ENCODE data around the gene DPH7. TPM values are rescaled to one million over a fixed set of nuclear protein-coding genes. Genes with fewer than 3 reads are reported as not detected.
"Not testable (repeated sequence)": the region's sequence is repeated elsewhere in the genome, so short reads cannot be mapped to it uniquely, and the experiment has no call there.

The DPH7 gene
- total RNA-seq, 1 experiment from 2014 or later = 58.4 TPM

DNA sequence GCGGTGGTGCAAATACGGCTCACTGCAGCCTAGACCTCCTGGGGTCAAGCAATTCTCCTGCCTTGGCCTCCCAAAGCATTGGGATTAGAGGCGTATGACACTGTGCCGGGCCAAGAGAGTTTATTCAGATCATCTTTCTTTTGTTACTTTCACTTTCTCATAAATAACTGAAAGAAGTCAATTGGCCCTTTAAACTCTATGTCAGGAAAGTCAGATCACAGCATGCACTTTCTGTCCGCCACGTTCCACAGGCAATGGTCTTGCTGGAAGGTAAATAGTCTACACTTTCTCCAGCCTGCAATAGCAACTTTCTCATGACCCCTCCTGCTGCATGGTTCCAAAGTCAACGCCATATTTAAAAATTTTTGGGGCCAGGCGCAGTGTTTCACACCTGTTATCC, 20.2 kb upstream of the DPH7 start:
- ChIA-PET CTCF (no interaction called here), POLR2A (no interaction called here)
- H3K27ac Mint-ChIP-seq (ENCODE audit: unreplicated experiment) = no peak overlapping the region
- no peaks in the 10 kb centered on the region for H3K9me3 ChIP-seq
- peaks cover 6% of the 10 kb centered on the region for H3K4me1 Mint-ChIP-seq (ENCODE audit: low read depth, unreplicated experiment)
- no peaks in the 10 kb centered on the region for H3K27me3 Mint-ChIP-seq (ENCODE audit: insufficient read depth, unreplicated experiment)
- no peaks in the 10 kb centered on the region for H3K27me3 ChIP-seq (replicated peaks; ENCODE audit: control insufficient read depth, insufficient read depth, low read length)
- H3K4me3 ChIP-seq (ENCODE audit: low read depth, low read length) = no peak overlapping the region
- H3K36me3 ChIP-seq (ENCODE audit: control insufficient read depth, insufficient read depth, low read length) = no peaks in the 10 kb centered on the region
- no peak for TF ChIP-seq CTCF (IDR thresholded peaks at IDR 0.05; ENCODE audit: insufficient read depth in 1 of 2, low read depth in 1 of 2, low read length in 1 of 2, severe bottlenecking in 1 of 2, unreplicated experiment in 1 of 2)
- no peaks in the 10 kb centered on the region for H3K9me3 Mint-ChIP-seq (ENCODE audit: unreplicated experiment)
- no peaks in the 10 kb centered on the region for H3K4me1 ChIP-seq
- intact Hi-C loops (cut with micrococcal nuclease; ENCODE audit: unreplicated experiment) = loop anchor here (10.0 kb wide), 1 partner anchor 154 kb away; the partner anchor contains the start of gene ENTPD8
- no peaks in the 10 kb centered on the region for H3K36me3 Mint-ChIP-seq (ENCODE audit: insufficient read depth, unreplicated experiment)
- no peak overlapping the region for H3K4me3 Mint-ChIP-seq (ENCODE audit: unreplicated experiment)
- DNase-seq = no peak
- no TSS peak for BruUV-seq (replicated peaks)

GRCh38 chr9:137596577-137596976, 17.9 kb upstream of the DPH7 start:
- H3K4me1 ChIP-seq; DNase-seq; POLR2A ChIA-PET; BruUV-seq (replicated peaks); H3K9me3 Mint-ChIP-seq (ENCODE audit: unreplicated experiment); H3K9me3 ChIP-seq; H3K36me3 Mint-ChIP-seq (ENCODE audit: insufficient read depth, unreplicated experiment); CTCF ChIA-PET; H3K36me3 ChIP-seq (ENCODE audit: control insufficient read depth, insufficient read depth, low read length); H3K4me1 Mint-ChIP-seq (ENCODE audit: low read depth, unreplicated experiment); H3K27ac Mint-ChIP-seq (ENCODE audit: unreplicated experiment); H3K4me3 ChIP-seq (ENCODE audit: low read depth, low read length); H3K27me3 ChIP-seq (replicated peaks; ENCODE audit: control insufficient read depth, insufficient read depth, low read length); H3K27me3 Mint-ChIP-seq (ENCODE audit: insufficient read depth, unreplicated experiment); H3K4me3 Mint-ChIP-seq (ENCODE audit: unreplicated experiment): not testable (repeated sequence)
- intact Hi-C loops (cut with micrococcal nuclease; ENCODE audit: unreplicated experiment) = loop anchor here (10.0 kb wide), 1 partner anchor 152 kb away; the partner anchor contains the start of gene ENTPD8

GRCh38 chr9:137593176-137593575, 14.5 kb upstream of the DPH7 start:
- Mint-ChIP-seq H3K27me3 (ENCODE audit: insufficient read depth, unreplicated experiment) (no peaks in the 10 kb centered on the region), H3K4me3 (ENCODE audit: unreplicated experiment) (peak overlapping the region; percentile 18), H3K36me3 (ENCODE audit: insufficient read depth, unreplicated experiment) (peaks cover 10% of the 10 kb centered on the region), H3K27ac (ENCODE audit: unreplicated experiment) (no peak overlapping the region), H3K4me1 (ENCODE audit: low read depth, unreplicated experiment) (no peaks in the 10 kb centered on the region), H3K9me3 (ENCODE audit: unreplicated experiment) (no peaks in the 10 kb centered on the region)
- ChIA-PET POLR2A (no interaction called here), CTCF (no interaction called here)
- DNase-seq = no peak
- no peaks in the 10 kb centered on the region for H3K27me3 ChIP-seq (replicated peaks; ENCODE audit: control insufficient read depth, insufficient read depth, low read length)
- no peak for TF ChIP-seq CTCF (IDR thresholded peaks at IDR 0.05; ENCODE audit: insufficient read depth in 1 of 2, low read depth in 1 of 2, low read length in 1 of 2, severe bottlenecking in 1 of 2, unreplicated experiment in 1 of 2)
- H3K36me3 ChIP-seq (ENCODE audit: control insufficient read depth, insufficient read depth, low read length) = no peaks in the 10 kb centered on the region; the same call in 1 of the 2 replicates
- no TSS peak for BruUV-seq (replicated peaks)
- no peaks in the 10 kb centered on the region for H3K9me3 ChIP-seq
- intact Hi-C loops (cut with micrococcal nuclease; ENCODE audit: unreplicated experiment) = loop anchor here (10.0 kb wide), 1 partner anchor 148 kb away; the partner anchor contains the start of gene ENTPD8
- H3K4me3 ChIP-seq (ENCODE audit: low read depth, low read length) = no peak overlapping the region
- H3K4me1 ChIP-seq = peaks cover 8% of the 10 kb centered on the region

- no peak for TF ChIP-seq CTCF (IDR thresholded peaks at IDR 0.05; ENCODE audit: insufficient read depth in 1 of 2, low read depth in 1 of 2, low read length in 1 of 2, severe bottlenecking in 1 of 2, unreplicated experiment in 1 of 2)
- intact Hi-C loops (cut with micrococcal nuclease; ENCODE audit: unreplicated experiment) = loop anchor here (10.0 kb wide), 1 partner anchor 148 kb away; the partner anchor contains the start of gene ENTPD8
- BruUV-seq (replicated peaks) = no TSS peak
- H3K4me1 Mint-ChIP-seq (ENCODE audit: low read depth, unreplicated experiment) = no peaks in the 10 kb centered on the region
- ChIA-PET POLR2A (no interaction called here), CTCF (no interaction called here)
- no peak overlapping the region for H3K4me3 ChIP-seq (ENCODE audit: low read depth, low read length)
- H3K27ac Mint-ChIP-seq (ENCODE audit: unreplicated experiment) = no peak overlapping the region
- no peaks in the 10 kb centered on the region for H3K9me3 Mint-ChIP-seq (ENCODE audit: unreplicated experiment)
- H3K4me3 Mint-ChIP-seq (ENCODE audit: unreplicated experiment) = peak overlapping the region; percentile 18
- H3K4me1 ChIP-seq = peaks cover 8% of the 10 kb centered on the region
- no peaks in the 10 kb centered on the region for H3K9me3 ChIP-seq
- no peaks in the 10 kb centered on the region for H3K27me3 Mint-ChIP-seq (ENCODE audit: insufficient read depth, unreplicated experiment)
- no peaks in the 10 kb centered on the region for H3K27me3 ChIP-seq (replicated peaks; ENCODE audit: control insufficient read depth, insufficient read depth, low read length)
- H3K36me3 Mint-ChIP-seq (ENCODE audit: insufficient read depth, unreplicated experiment) = peaks cover 14% of the 10 kb centered on the region
- DNase-seq = no peak
- no peaks in the 10 kb centered on the region; the same call in 1 of the 2 replicates for H3K36me3 ChIP-seq (ENCODE audit: control insufficient read depth, insufficient read depth, low read length)
Measured at GRCh38 chr9:137592767-137593166, 14.0 kb upstream of the DPH7 start.
